CD4-positive, alpha-beta T cell treated with Interleukin-21 for 1 hour (primary cell): ENCODE data around the gene GBA3.

ENCODE experiments used
- DNase-seq: peaks from one replicate; pipeline ENCODE4 v3.0.0-alpha.2; 2020

Gene GBA3

GRCh38 chr4:22703912-22704311 is 11.2 kb downstream of the GBA3 start:
- no peak for DNase-seq

GRCh38 chr4:22707390-22707789 is 14.7 kb downstream of the GBA3 start:
- DNase-seq = no peak

- DNase-seq = no peak
Observed at GRCh38 chr4:22708961-22709360, 16.2 kb downstream of the GBA3 start.

GRCh38 chr4:22712105-22712504 is 19.4 kb downstream of the GBA3 start:
- no peak for DNase-seq

DNA sequence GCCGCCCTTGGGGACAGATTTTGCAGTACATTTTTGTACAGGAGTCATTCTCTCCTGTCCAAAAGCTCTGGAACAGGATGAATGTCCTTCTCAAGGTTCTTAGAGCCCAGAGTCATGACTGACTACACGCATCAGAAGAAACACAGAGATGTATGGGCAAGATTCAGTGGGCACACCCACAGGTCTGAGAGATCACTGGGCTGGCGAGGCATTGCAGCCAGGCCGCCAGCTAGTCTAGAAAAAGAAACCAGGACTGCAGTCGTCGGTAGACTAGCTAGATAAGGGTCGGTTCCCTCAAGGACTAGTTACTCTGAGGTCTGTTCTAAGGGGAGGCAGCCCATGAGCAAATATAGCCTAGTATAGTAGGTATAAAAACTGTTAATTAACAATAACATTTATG is 19.8 kb downstream of the GBA3 start:
- DNase-seq = no peak

- DNase-seq = no peak
Observed at GRCh38 chr4:22713841-22714240, 21.1 kb downstream of the GBA3 start.

DNA sequence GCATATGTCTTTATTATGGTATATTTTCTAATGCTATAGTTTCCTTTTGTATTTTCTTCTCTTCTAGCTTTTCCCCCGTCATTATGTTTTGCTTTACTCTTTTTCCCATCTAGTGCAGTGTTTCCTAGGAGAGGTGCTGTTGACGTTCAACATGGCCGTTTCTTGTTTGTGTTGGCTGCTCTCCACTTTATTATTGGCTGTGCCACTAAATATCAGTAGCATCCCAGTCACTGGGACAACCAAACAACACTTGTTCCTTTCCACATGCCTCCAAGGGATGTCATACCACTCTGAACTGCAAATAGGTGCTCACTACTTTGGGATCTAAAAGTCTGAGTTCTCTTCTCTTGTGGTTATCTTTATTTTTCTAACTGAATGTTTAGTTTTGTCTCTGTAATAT is 26.5 kb downstream of the GBA3 start:
- DNase-seq = no peak

DNA sequence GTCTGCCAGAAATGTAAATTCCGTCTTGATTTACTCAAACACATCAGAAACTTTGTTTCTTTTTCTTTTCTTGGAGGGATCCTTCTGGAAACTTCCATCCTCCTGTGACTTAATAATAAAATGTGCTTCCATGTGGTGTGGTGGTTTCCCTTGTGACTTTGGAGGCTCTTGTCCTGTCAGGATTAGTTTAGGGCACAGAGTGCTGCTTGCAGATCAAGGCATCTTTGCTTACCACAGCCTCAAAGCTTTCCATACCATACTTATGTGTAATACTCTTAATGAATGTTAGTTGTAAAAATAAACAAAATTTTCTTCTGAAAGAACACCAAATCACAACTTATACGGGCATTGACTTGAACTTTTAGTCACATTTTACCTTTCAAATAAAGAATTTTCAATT is 27.4 kb downstream of the GBA3 start:
- no peak for DNase-seq

DNA sequence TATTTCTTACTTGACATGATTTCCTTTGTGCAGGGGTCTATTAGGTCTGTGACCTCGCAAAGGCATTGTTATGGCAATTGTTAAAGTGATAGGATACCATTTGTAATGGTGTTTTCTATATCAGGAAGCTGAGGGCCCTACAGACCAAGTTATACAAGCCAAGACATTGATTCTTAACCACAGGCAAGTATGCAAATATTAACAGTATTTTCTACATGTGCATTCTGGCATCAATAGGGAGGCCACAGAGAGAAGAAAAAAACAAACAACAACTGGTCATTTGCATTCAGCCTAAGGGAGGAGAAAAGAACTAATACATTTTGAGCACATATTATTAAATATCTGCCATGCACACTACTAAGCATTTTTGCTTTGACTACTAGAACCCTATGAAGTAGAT is 28.5 kb downstream of the GBA3 start:
- DNase-seq = no peak

- DNase-seq = no peak
Observed at GRCh38 chr4:22730021-22730420, 37.3 kb downstream of the GBA3 start.

GRCh38 chr4:22733816-22734215 is 41.1 kb downstream of the GBA3 start:
- no peak for DNase-seq

DNA sequence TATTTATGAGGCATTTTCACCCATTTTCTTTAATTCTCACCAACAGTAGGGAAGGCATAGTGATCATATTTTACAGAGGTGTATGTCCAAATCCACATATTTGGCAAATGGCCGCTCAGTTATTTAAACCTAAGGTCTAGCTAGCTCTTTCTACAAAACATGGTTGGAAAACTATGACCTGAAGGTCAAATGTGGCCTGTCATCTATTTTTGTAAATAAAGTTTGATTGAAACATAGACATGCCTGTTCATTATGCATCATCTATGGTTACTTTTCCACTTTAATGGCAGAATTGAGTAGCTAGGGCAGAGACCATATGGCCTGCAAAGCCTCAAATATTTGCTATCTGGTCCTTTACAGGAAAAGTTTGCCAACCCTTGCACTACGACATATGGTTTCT is 44.2 kb downstream of the GBA3 start:
- DNase-seq = no peak

DNA sequence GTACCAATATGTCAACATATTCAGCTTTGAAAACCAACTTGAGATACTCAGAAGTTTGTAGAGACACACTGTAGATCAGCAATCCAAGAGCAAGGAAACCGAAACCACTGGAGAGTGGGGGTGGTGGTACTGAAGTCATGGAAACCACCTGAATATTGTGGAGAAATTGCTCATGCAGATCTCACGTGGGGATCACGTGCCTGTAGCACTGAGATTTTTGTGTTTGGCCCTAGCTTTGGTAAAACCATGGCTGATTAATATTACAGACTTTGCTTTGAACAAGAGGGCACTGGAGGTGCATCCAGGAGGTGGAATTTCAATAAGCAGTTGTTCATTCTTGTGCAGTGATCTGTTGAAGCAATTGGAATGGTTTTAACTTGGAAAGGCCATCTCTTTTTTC is 47.2 kb downstream of the GBA3 start:
- DNase-seq = no peak

DNA sequence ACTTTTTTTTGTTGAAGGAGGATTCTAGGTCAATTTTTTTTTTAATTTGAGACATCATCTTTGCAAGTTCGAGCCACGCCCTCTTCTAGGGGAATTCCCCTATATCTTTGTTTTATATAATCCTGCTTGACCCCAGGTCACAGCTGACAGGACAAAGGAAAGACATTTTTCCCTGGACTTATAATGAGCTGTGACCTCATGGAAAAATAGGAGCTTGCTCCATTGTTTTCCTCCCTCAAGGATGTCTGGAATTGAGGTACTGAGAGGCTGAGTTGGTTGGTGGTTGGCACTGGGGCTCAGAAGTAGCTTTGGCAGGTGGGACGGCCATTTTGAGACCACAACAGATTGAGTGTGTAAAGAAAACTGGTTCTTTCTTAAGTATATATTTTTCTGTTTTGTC is 49.0 kb downstream of the GBA3 start:
- DNase-seq = no peak

GRCh38 chr4:22743290-22743689 is 50.6 kb downstream of the GBA3 start:
- DNase-seq = no peak

DNA sequence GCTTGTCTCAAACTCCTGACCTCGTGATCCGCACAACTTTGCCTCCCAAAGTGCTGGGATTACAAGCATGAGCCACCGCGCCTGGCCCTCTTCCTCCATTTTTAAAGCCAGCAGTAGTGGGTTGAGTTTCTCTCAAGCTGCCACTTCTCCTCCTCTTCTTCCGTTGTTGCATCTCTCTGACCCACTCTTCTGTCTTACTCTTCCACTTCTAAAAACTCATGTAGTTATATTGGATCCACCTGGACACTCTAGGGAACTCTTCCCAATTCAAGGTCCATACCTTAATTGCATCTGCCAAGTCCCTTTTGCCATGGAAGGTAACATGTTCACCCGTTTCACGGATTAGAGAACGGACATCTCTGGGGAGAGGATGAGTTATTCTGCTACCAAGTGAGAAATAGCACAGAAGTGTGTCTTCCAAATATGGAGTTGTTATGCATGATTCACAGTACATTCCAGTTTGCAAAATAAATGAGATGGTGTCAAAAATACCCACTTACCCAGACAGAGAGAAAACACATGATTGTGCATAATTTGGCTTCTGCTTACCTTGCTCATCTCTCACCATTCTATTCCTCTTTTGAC is 51.8 kb downstream of the GBA3 start:
- DNase-seq = no peak

- DNase-seq = no peak
Observed at GRCh38 chr4:22745234-22745633, 52.5 kb downstream of the GBA3 start.

- DNase-seq = no peak
Observed at GRCh38 chr4:22754116-22754515, 61.4 kb downstream of the GBA3 start.

DNA sequence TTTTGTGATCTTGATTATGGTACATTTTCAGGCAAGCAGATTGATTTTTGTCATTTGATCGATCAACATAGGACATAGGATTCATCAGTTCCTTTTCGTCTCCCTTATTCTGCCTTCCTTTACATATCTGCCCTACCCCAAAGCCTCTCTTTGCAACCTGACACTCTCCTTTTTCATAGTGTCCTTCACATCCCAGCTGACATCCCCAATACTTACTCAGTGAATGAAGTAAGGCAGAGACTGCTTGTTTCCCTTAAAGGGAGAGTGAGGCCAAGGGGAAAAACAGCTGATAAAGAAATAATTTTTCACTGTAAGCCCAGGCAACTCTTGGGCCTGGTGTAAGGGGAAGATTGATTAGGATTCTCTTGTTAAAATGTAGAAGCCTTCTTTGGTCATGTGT is 69.8 kb downstream of the GBA3 start:
- no peak for DNase-seq

- peak; percentile 2 for DNase-seq
Observed at GRCh38 chr4:22764183-22764582, 71.4 kb downstream of the GBA3 start.

DNA sequence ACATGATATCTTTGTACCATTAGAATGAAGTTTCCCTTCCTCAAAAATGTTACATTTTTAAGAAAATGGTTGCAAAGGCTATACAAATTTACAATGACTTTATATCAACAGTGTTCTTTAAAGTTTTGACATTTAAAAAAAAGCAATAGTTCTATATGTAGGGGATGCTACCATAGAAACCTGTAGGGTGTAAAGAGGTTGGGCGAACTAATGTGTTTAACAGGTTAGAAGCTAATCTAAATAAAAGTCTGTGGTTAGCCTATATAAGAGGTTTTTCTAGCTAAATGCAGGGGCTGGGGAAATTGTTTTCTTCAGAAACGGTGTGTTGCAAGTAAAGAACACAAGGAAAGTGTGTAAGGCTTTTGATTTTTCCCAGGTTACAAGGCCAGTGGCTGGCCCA is 73.3 kb downstream of the GBA3 start:
- DNase-seq = no peak

- DNase-seq = no peak
Observed at GRCh38 chr4:22778547-22779163, 85.9 kb downstream of the GBA3 start.

DNA sequence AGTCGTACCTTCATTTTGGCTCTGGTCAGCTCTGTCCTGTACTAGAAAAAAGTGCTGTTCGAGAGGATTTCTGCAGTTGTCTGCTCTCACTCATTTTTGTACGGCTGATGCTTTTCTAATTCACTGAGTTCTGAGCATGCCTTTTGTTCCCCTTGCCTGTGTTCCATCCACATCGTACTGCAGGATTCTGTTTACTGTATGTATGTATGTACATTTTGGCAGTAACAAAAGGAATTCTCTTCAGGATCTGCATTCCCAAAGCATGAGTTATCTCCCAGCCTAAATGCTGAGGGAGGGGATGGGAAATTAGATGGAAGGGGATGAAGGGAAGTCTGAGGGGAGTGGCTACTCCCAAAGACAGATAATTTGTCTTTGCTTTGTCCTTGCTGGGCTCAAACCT is 87.6 kb downstream of the GBA3 start:
- no peak for DNase-seq

DNA sequence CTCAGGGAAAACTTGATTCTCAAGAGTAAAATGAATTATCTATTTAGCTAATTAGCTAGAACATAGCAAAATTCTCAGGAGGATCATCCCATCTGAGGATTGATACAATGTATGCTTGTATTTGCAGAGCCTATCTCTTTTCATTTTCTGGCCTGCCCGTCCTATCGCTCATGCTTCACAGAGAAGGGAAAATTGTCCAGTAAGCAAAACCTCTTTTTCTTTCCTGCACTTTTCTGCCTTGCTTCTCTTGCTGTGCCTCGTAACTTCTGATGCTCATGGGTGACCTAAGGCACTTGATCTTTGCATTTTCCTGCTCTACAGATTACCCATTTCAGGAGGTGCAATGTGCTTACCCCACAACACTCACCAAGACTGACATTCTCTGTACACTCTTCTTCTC is 88.1 kb downstream of the GBA3 start:
- DNase-seq = no peak

GRCh38 chr4:22787753-22788375 is 95.1 kb downstream of the GBA3 start:
- DNase-seq = no peak
